ENCODE measurements around the gene SCGB2A2. TPM values are rescaled to one million over a fixed set of nuclear protein-coding genes. Genes with fewer than 3 reads are reported as not detected.

SCGB2A2 gene
- not detected for total RNA-seq
- long read RNA-seq = 0 reads

GRCh38 chr11:62269654-62270278 is at the start of gene SCGB2A2:
SCGB2A2 (plus strand) TSS chr11:62270158; CDS start chr11:62270217, 59 bp downstream.
- ATAC-seq (no peak), DNase-seq (no peak)
- Histone ChIP-seq H3K4me3 (no peak within 1 kb of the TSS), H3K4me1 (no peaks in the 10 kb centered on the region), H3K27me3 (peaks cover 8% of the 10 kb centered on the region), H3K36me3 (no peaks in the 10 kb centered on the region), H3K27ac (no peak within 1 kb of the TSS), H3K9me3 (no peaks in the 10 kb centered on the region)
- intact Hi-C loops (cut with DNase I) = no loop called here
- TF ChIP-seq CTCF (IDR thresholded peaks at IDR 0.05) = no peak

- ATAC-seq (no peak), DNase-seq (no peak)
- intact Hi-C loops (cut with DNase I) = no loop called here
Observed at GRCh38 chr11:62221498-62221897, 48.5 kb upstream of the SCGB2A2 start.

GRCh38 chr11:62223095-62223494 is 46.9 kb upstream of the SCGB2A2 start:
- H3K27me3 ChIP-seq = no peaks in the 10 kb centered on the region
- intact Hi-C loops (cut with DNase I) = no loop called here
- H3K4me3 ChIP-seq = no peak overlapping the region
- no peak overlapping the region for H3K27ac ChIP-seq
- DNase-seq (no peak), ATAC-seq (no peak)
- H3K9me3 ChIP-seq = peaks cover 24% of the 10 kb centered on the region
- H3K36me3 ChIP-seq = no peaks in the 10 kb centered on the region
- no peak for TF ChIP-seq CTCF (IDR thresholded peaks at IDR 0.05)
- no peaks in the 10 kb centered on the region for H3K4me1 ChIP-seq

More at GRCh38 chr11:62221498-62221897, 48.5 kb upstream of the SCGB2A2 start:
- Histone ChIP-seq H3K27ac (no peak overlapping the region), H3K27me3 (no peaks in the 10 kb centered on the region), H3K9me3 (peaks cover 24% of the 10 kb centered on the region), H3K4me1 (no peaks in the 10 kb centered on the region), H3K4me3 (no peak overlapping the region), H3K36me3 (no peaks in the 10 kb centered on the region)
- TF ChIP-seq CTCF (IDR thresholded peaks at IDR 0.05) = no peak

- Histone ChIP-seq H3K27me3 (peaks cover 8% of the 10 kb centered on the region), H3K27ac (no peak overlapping the region), H3K4me3 (no peak overlapping the region), H3K9me3 (no peaks in the 10 kb centered on the region), H3K4me1 (no peaks in the 10 kb centered on the region), H3K36me3 (no peaks in the 10 kb centered on the region)
- no peak for TF ChIP-seq CTCF (IDR thresholded peaks at IDR 0.05)
- DNase-seq = no peak
- intact Hi-C loops (cut with DNase I) = no loop called here
- no peak for ATAC-seq
Observed at GRCh38 chr11:62233730-62234129, 36.2 kb upstream of the SCGB2A2 start.

- Histone ChIP-seq H3K9me3 (no peaks in the 10 kb centered on the region), H3K4me3 (no peak overlapping the region), H3K36me3 (no peaks in the 10 kb centered on the region), H3K27ac (no peak overlapping the region), H3K4me1 (no peaks in the 10 kb centered on the region), H3K27me3 (peaks cover 9% of the 10 kb centered on the region)
- no peak for TF ChIP-seq CTCF (IDR thresholded peaks at IDR 0.05)
- no peak for DNase-seq
- intact Hi-C loops (cut with DNase I) = no loop called here
- ATAC-seq = no peak
Observed at GRCh38 chr11:62236187-62236586, 33.8 kb upstream of the SCGB2A2 start.

GRCh38 chr11:62237499-62237898 is 32.5 kb upstream of the SCGB2A2 start:
- no peak for TF ChIP-seq CTCF (IDR thresholded peaks at IDR 0.05)
- no peaks in the 10 kb centered on the region for H3K4me1 ChIP-seq
- no peak overlapping the region for H3K27ac ChIP-seq
- H3K4me3 ChIP-seq = no peak overlapping the region
- H3K9me3 ChIP-seq = no peaks in the 10 kb centered on the region
- DNase-seq (no peak), ATAC-seq (no peak)
- intact Hi-C loops (cut with DNase I) = no loop called here
- peaks cover 9% of the 10 kb centered on the region for H3K27me3 ChIP-seq
- H3K36me3 ChIP-seq = no peaks in the 10 kb centered on the region

Data from upper lobe of right lung (tissue), 1 donor.